ENCODE data around the gene HAND2.

GRCh38 chr4:173488656-173489055 lies 41.4 kb downstream of the HAND2 start:
- TF ChIP-seq EGR1 (IDR thresholded peaks at IDR 0.05) (no peak), EP300 (IDR thresholded peaks at IDR 0.05; ENCODE audit: borderline replicate concordance) (no peak), ZBTB7A (IDR thresholded peaks at IDR 0.05; ENCODE audit: low read depth) (no peak), YY1 (IDR thresholded peaks at IDR 0.05; ENCODE audit: low read depth) (no peak)

Measured in Ishikawa (cell line).